ENCODE measurements around the gene MECP2.

MECP2 gene

GRCh38 chrX:154097003-154097588 lies 421 bp downstream of the MECP2 start:
- DNase-seq (ENCODE audit: extremely low spot score) = peak; percentile 81
- no peak for TF ChIP-seq CTCF (IDR thresholded peaks at IDR 0.05; ENCODE audit: control extremely low read depth, extremely low read depth, low read depth, missing control alignments)
- CTCF ChIA-PET = interaction anchor here (1.2 kb wide), 1 partner anchor 14 kb away, joined by 3 read pairs; no protein-coding TSS in a partner anchor
- POLR2A ChIA-PET = no interaction called here

GRCh38 chrX:154096140-154097002 lies 1.1 kb downstream of the MECP2 start:
- DNase-seq (ENCODE audit: extremely low spot score) = no peak
- POLR2A ChIA-PET = no interaction called here
- no peak for TF ChIP-seq CTCF (IDR thresholded peaks at IDR 0.05; ENCODE audit: control extremely low read depth, extremely low read depth, low read depth, missing control alignments)
- CTCF ChIA-PET = interaction anchor here (1.2 kb wide), 1 partner anchor 13 kb away, joined by 3 read pairs; no protein-coding TSS in a partner anchor

GRCh38 chrX:154094833-154095232 lies 2.7 kb downstream of the MECP2 start:
- no peak for DNase-seq (ENCODE audit: extremely low spot score)
- ChIA-PET CTCF (no interaction called here), POLR2A (no interaction called here)
- TF ChIP-seq CTCF (IDR thresholded peaks at IDR 0.05; ENCODE audit: control extremely low read depth, extremely low read depth, low read depth, missing control alignments) = no peak

GRCh38 chrX:154093965-154094364 lies 3.6 kb downstream of the MECP2 start:
- POLR2A ChIA-PET = no interaction called here
- DNase-seq (ENCODE audit: extremely low spot score) = no peak
- CTCF ChIA-PET = no interaction called here

GRCh38 chrX:154092371-154092770 lies 5.1 kb downstream of the MECP2 start:
- TF ChIP-seq CTCF (IDR thresholded peaks at IDR 0.05; ENCODE audit: control extremely low read depth, extremely low read depth, low read depth, missing control alignments) = no peak
- no peak for DNase-seq (ENCODE audit: extremely low spot score)
- ChIA-PET CTCF (no interaction called here), POLR2A (no interaction called here)

More at GRCh38 chrX:154093965-154094364, 3.6 kb downstream of the MECP2 start:
- no peak for TF ChIP-seq CTCF (IDR thresholded peaks at IDR 0.05; ENCODE audit: control extremely low read depth, extremely low read depth, low read depth, missing control alignments)

- no peak for DNase-seq (ENCODE audit: extremely low spot score)
- ChIA-PET CTCF (no interaction called here), POLR2A (no interaction called here)
- no peak for TF ChIP-seq CTCF (IDR thresholded peaks at IDR 0.05; ENCODE audit: control extremely low read depth, extremely low read depth, low read depth, missing control alignments)
These were observed 5.8 kb downstream of the MECP2 start for GRCh38 chrX:154091678-154092077.
